HG03066 (cell line): ENCODE results near the gene SAP130.

ENCODE experiments used
- ATAC-seq: cut with Tn5 transposase; IDR thresholded peaks from one replicate; pipeline ENCODE4 v1.9.1; 2021; ENCODE audit warnings: low read depth; ENCODE audit not compliant: unreplicated experiment

The SAP130 gene

GRCh38 chr2:127901339-127902056, 126.4 kb downstream of the SAP130 start:
- ATAC-seq = no peak

GRCh38 chr2:127897531-127898211, 130.2 kb downstream of the SAP130 start:
- no peak for ATAC-seq

- no peak for ATAC-seq
Measured at GRCh38 chr2:127893494-127893893, 134.4 kb downstream of the SAP130 start.

GRCh38 chr2:127893033-127893432, 134.8 kb downstream of the SAP130 start:
- ATAC-seq = no peak

GRCh38 chr2:127891811-127892210, 136.0 kb downstream of the SAP130 start:
- ATAC-seq = no peak
